Right renal pelvis (tissue), 4 donors: Measurements from ENCODE around the gene UACA. TPM values are rescaled to one million over a fixed set of nuclear protein-coding genes. Genes with fewer than 3 reads are reported as not detected.

Experiments used
- DNase-seq, 4 donors: peaks; one replicate each; pipeline ENCODE4 v3.0.0-alpha.2; 2013; ENCODE audit warnings: low read depth in 4 of 4, low spot score in 3 of 4, missing footprints in 1 of 4
- polyA plus RNA-seq, 4 donors: library from polyadenylated mRNA; unstranded; fragments of 120-200 nt; gene quantifications; one replicate each; pipeline ENCODE4 v1.2.1, GENCODE V29; 2013; ENCODE audit not compliant: insufficient read length in 4 of 4

UACA gene
- polyA plus RNA-seq, 4 donors = 87.0 to 106 (median 96.9) TPM

DNA sequence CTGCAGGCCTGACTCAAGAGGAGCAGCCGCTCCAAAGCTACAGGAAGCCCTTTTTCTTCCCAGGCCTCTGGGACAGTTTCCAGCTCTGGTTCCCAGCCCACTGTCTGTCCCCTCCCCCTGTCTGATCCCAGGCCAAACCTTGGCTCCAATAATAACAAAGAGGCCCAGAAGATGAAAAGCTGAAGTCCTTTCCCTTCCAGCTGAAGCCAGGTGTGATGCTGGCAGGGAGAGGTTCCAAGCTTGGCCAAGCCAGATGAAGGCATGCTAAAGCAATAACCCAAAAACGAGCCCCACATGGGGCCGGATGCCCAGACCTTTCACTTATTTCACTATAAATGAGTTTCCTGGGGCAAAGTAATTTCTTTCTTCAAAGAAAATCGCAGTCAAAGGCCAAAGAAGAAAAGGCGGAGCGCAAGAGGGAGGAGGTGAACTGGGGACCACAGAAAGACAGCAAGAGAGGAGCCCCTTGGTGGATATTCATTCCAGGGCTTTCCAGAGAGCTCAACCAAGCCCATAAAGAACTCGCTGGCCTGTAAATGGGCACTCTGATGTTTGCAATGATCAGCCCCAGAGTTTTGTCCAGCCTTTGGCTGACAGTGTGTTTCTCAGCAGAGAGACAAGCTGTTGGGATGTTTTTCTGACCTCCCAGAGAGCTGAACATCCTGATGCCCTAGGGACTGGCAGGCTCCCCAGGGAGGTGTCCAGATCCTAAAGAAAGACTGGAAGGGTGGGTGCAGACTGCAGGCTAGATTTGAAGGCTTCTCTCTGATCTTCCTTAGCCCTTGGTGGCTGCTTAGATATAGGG is 157.6 kb downstream of the UACA start:
- DNase-seq = peak; percentile 56 to 68 (median 62)

DNA sequence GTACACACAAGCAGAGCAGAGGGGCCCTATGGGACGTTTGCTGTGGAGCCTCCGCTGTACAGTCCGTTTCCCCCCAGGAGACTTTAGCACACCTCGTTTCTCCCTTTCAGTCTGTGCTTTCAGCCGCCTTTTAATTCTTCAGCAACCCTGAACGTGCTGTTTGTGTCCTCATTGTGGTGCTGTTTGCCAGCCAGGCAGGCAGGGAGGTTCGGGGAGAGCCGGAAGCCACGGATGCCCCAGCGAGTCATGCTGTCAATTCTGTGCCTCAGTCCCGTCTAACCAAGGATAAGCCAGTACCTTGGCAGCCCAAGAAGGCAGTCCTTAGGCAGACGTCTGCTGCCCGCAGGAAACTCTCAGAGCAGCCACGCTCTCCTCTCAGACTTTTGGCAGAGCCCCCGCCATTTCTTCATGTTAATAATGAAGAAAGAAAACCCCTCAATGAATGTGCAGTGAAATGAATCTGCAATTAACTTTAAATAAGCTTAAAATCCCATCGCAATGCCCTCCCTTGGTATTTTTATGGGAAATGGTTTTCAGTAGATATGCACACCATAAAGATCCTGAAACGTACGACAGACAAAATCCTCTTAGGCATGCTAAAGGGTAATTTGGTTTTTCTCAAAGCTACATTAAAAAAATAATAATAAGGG is 158.6 kb downstream of the UACA start:
- no peak for DNase-seq

Other genes starting within 250 kb of the UACA start
- 10 to 100 TPM; 15.1 to 18.8 (median 17.3) TPM for gene LARP6, start 90.6 kb upstream of the UACA start, polyA plus RNA-seq
- gene THAP10, start 128.9 kb upstream of the UACA start, polyA plus RNA-seq = 10 to 100 TPM in 3 of 4 donors, 1 to 10 TPM in 1; 8.1 to 11.3 (median 10.7) TPM
- gene LRRC49, start 129.3 kb upstream of the UACA start, polyA plus RNA-seq = 10 to 100 TPM; 16.4 to 21.0 (median 19.0) TPM